Measurements from ENCODE around the gene ZNF385B. TPM values are rescaled to one million over a fixed set of nuclear protein-coding genes. Genes with fewer than 3 reads are reported as not detected.

Gene ZNF385B
- total and polyA plus RNA-seq, 10 of the 15 experiments (the other 5 are each of a cell fraction or from before 2014, with no cell fraction given) = not detected

DNA sequence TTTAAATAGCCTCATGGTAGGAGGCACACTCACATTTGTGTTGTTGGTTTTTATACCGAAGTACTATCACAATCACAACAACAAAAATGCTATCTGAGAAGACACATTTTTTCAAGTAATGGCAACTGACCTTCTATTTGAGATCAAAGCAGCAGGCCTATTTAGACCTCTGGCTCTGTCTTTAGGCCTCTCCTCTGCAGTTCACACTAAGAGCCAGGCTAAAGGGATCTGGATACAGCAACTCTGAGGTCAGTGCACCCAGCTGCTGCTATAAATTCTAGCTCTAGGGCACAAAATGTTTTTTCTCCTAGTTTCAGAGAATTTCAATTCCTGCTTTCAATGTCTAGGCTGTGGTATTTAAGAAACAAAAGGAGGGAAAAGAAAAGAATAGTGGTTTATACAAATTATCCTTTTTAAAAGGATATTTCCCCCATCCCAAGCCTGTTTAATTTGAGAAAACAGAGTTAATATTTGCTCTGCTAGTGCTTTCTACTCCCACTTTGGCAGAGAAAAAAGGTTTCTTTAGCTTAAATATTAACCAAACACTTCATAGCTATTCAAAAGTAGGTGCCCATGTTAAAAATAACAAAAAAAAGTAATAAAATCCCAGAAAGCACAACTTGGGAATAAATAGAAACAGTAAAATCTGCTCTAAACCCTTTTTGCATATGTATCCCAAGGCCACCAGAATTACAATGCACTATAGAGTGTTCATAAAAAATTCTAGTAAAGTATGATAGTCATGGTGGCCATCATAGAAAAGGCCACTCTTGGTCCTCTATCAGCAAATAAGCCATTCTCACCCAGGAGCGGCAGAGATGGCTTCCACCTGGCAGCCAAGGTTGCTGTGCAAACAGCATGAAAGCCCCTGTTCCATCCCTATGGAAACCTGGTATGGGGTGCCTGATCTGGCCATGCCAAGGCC is 303.1 kb downstream of the ZNF385B start (continued):
- TF ChIP-seq MEF2B (IDR thresholded peaks at IDR 0.05; ENCODE audit: partially characterized antibody, poor library complexity, severe bottlenecking) (no peak), GATAD2B (conservative IDR thresholded peaks at IDR 0.05; ENCODE audit: low read depth) (no peak), STAT1 (conservative IDR thresholded peaks at IDR 0.05) (no peak), ZNF24 (IDR thresholded peaks at IDR 0.05) (no peak), RUNX3 (IDR thresholded peaks at IDR 0.05; ENCODE audit: low read length) (no peak), HDAC2 (IDR thresholded peaks at IDR 0.05) (no peak), SREBF1 (IDR thresholded peaks at IDR 0.05; ENCODE audit: low read length) (no peak), CHD1 (IDR thresholded peaks at IDR 0.05; ENCODE audit: low read depth, low read length) (no peak)

DNA sequence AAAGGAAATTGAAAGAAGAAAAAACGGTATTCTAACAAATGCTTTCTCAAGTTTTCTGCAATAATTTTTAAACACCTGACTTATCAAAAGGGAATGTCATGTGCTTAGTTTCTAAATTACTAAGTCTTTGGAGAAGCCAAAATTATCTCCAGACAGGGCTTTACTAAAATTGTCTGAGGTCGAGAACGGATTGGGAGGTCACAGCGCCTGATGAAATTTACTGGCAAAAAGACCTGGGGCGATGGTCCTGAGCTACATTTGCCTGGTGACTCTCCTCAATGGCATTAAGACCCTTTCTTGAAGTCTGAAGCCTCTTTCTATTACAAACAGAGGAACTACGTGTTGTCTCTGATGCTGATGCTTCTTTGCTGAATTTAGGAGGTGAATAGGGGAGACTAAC is 305.0 kb downstream of the ZNF385B start:
- H3K4me2 ChIP-seq (ENCODE audit: control insufficient read depth, insufficient read depth) = no peak overlapping the region
- no peaks in the 10 kb centered on the region for H3K36me3 ChIP-seq (ENCODE audit: control insufficient read depth in 2 of 2, insufficient read depth in 2 of 2, low read length in 1 of 2)
- H3K9me3 ChIP-seq (replicated peaks; ENCODE audit: control insufficient read depth, insufficient read depth, low read length) = no peaks in the 10 kb centered on the region
- ATAC-seq = no peak
- H3K27me3 ChIP-seq (replicated peaks in 1 of 2; ENCODE audit: control insufficient read depth in 2 of 2, insufficient read depth in 2 of 2, low read length in 1 of 2) = no peaks in the 10 kb centered on the region
- CTCF ChIA-PET = interaction anchor here (1.5 kb wide), 1 partner anchor 9 kb away, joined by 4 read pairs; no protein-coding TSS in a partner anchor
- WGBS (ENCODE audit: insufficient coverage, insufficient replicate concordance, low lambda C conversion rate, missing lambda C conversion rate) = 14% methylated on average over 6 of the region's 6 CpGs
- SMC1A ChIA-PET (ENCODE audit: uncharacterized antibody, unreplicated experiment) = no interaction called here
- no peaks in the 10 kb centered on the region for H4K20me1 ChIP-seq (ENCODE audit: control insufficient read depth, insufficient read depth)
- no peak overlapping the region for H3K27ac ChIP-seq (ENCODE audit: control insufficient read depth, insufficient read depth)
- H3K79me2 ChIP-seq (ENCODE audit: control insufficient read depth, insufficient read depth, low read length) = no peaks in the 10 kb centered on the region
- no peak overlapping the region for H2AFZ ChIP-seq (ENCODE audit: control insufficient read depth, low read depth, low read length)
- no peak for DNase-seq (ENCODE audit: low read depth, low spot score)
- intact Hi-C loops (cut with micrococcal nuclease; ENCODE audit: unreplicated experiment) (no loop called here), in situ Hi-C loops (cut with MboI) (no loop called here)
- POLR2A ChIA-PET = no interaction called here
- no peak for FAIRE-seq
- BruUV-seq (replicated peaks) = no TSS peak
- H3K9ac ChIP-seq (ENCODE audit: control insufficient read depth, insufficient read depth, low read length) = no peak overlapping the region
- no peak overlapping the region for H3K4me3 ChIP-seq
- H3K4me1 ChIP-seq (ENCODE audit: control insufficient read depth, insufficient read depth, low read length) = no peaks in the 10 kb centered on the region
- RAD21 ChIA-PET (ENCODE audit: unreplicated experiment) = no interaction called here
- TF ChIP-seq CHD2 (IDR thresholded peaks at IDR 0.05; ENCODE audit: borderline replicate concordance, low read depth, low read length) (no peak), ESRRA (IDR thresholded peaks at IDR 0.05; ENCODE audit: low read length) (no peak), ZNF274 (IDR thresholded peaks at IDR 0.05; ENCODE audit: insufficient read depth, insufficient read length) (no peak), MYB (IDR thresholded peaks at IDR 0.05; ENCODE audit: borderline replicate concordance, low read depth, low read length) (no peak), NFXL1 (IDR thresholded peaks at IDR 0.05; ENCODE audit: borderline replicate concordance) (no peak), SMAD5 (IDR thresholded peaks at IDR 0.05; ENCODE audit: low read depth) (no peak), RFX5 (IDR thresholded peaks at IDR 0.05; ENCODE audit: low read depth, low read length) (no peak), SREBF1 (IDR thresholded peaks at IDR 0.05; ENCODE audit: low read length) (no peak), ZNF217 (IDR thresholded peaks at IDR 0.05) (no peak)
- TF ChIP-seq, protein P1, sequence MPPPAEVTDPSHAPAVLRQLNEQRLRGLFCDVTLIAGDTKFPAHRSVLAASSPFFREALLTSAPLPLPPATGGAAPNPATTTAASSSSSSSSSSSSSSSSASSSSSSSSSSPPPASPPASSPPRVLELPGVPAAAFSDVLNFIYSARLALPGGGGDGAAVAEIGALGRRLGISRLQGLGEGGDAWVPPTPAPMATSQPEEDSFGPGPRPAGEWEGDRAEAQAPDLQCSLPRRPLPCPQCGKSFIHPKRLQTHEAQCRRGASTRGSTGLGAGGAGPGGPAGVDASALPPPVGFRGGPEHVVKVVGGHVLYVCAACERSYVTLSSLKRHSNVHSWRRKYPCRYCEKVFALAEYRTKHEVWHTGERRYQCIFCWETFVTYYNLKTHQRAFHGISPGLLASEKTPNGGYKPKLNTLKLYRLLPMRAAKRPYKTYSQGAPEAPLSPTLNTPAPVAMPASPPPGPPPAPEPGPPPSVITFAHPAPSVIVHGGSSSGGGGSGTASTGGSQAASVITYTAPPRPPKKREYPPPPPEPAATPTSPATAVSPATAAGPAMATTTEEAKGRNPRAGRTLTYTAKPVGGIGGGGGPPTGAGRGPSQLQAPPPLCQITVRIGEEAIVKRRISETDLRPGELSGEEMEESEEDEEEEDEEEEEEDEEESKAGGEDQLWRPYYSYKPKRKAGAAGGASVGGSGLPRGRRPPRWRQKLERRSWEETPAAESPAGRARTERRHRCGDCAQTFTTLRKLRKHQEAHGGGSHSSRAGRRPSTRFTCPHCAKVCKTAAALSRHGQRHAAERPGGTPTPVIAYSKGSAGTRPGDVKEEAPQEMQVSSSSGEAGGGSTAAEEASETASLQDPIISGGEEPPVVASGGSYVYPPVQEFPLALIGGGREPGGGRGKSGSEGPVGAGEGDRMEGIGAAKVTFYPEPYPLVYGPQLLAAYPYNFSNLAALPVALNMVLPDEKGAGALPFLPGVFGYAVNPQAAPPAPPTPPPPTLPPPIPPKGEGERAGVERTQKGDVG (CRISPR knock-in tag; IDR thresholded peaks at IDR 0.05) = no peak
- TF ChIP-seq, protein P2, sequence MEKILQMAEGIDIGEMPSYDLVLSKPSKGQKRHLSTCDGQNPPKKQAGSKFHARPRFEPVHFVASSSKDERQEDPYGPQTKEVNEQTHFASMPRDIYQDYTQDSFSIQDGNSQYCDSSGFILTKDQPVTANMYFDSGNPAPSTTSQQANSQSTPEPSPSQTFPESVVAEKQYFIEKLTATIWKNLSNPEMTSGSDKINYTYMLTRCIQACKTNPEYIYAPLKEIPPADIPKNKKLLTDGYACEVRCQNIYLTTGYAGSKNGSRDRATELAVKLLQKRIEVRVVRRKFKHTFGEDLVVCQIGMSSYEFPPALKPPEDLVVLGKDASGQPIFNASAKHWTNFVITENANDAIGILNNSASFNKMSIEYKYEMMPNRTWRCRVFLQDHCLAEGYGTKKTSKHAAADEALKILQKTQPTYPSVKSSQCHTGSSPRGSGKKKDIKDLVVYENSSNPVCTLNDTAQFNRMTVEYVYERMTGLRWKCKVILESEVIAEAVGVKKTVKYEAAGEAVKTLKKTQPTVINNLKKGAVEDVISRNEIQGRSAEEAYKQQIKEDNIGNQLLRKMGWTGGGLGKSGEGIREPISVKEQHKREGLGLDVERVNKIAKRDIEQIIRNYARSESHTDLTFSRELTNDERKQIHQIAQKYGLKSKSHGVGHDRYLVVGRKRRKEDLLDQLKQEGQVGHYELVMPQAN (conservative IDR thresholded peaks at IDR 0.05) = no peak
